ENCODE results near the gene SLC35G3.

- TF ChIP-seq POLR2A (IDR thresholded peaks at IDR 0.05; ENCODE audit: low read depth, low read length) (no peak), POLR2AphosphoS5 (IDR thresholded peaks at IDR 0.05; ENCODE audit: low read depth, low read length) (no peak)
Observed at GRCh38 chr17:35224436-35224835, 30.2 kb upstream of the SLC35G3 start.
